KMS-11 (cell line): ENCODE results near the gene GPR162.

ENCODE experiments used
- H2AFZ ChIP-seq: fragments of 200-600 bp; sonication (generic); 2 replicates; pipeline ENCODE4 v1.6.1; 2016; ENCODE audit warnings: antibody characterized with exemption, mixed run types, low read depth
- H3K27ac ChIP-seq: fragments of 200-600 bp; sonication (generic); 2 replicates; pipeline ENCODE4 v1.6.1; 2016; ENCODE audit warnings: mild to moderate bottlenecking, mixed run types
- H3K27me3 ChIP-seq: fragments of 200-600 bp; sonication (generic); 2 replicates; pipeline ENCODE4 v1.6.1; 2017; ENCODE audit warnings: mild to moderate bottlenecking, low read depth, mixed run types, moderate library complexity; ENCODE audit not compliant: insufficient read depth
- H3K36me3 ChIP-seq: fragments of 200-600 bp; sonication (generic); 2 replicates; pipeline ENCODE4 v1.6.1; 2017; ENCODE audit warnings: mild to moderate bottlenecking, mixed run types; ENCODE audit not compliant: insufficient read depth
- H3K4me1 ChIP-seq: fragments of 200-600 bp; sonication (generic); 2 replicates; pipeline ENCODE4 v1.6.1; 2016; ENCODE audit warnings: mild to moderate bottlenecking, low read depth, mixed run types; ENCODE audit not compliant: poor library complexity, severe bottlenecking
- H3K4me2 ChIP-seq: fragments of 200-600 bp; sonication (generic); 2 replicates; pipeline ENCODE4 v1.7.0; 2016; ENCODE audit warnings: mild to moderate bottlenecking, mixed run types
- H3K4me3 ChIP-seq: fragments of 200-600 bp; sonication (generic); IDR thresholded peaks from 2 replicates; pipeline ENCODE4 v1.6.1; 2017; ENCODE audit warnings: low read depth, low read length, mixed read lengths; ENCODE audit not compliant: insufficient read depth
- H3K79me2 ChIP-seq: fragments of 200-600 bp; sonication (generic); 2 replicates; pipeline ENCODE4 v1.6.1; 2016; ENCODE audit warnings: low read depth, mixed run types; ENCODE audit not compliant: insufficient read depth
- H3K9ac ChIP-seq: fragments of 200-600 bp; sonication (generic); 2 replicates; pipeline ENCODE4 v1.6.1; 2016; ENCODE audit warnings: mild to moderate bottlenecking, mixed run types
- H4K20me1 ChIP-seq: fragments of 200-600 bp; sonication (generic); 2 replicates; pipeline ENCODE4 v1.6.1; 2016; ENCODE audit warnings: mild to moderate bottlenecking, mixed run types; ENCODE audit not compliant: insufficient read depth
- TF ChIP-seq, protein P1 (sequence below): fragments of 200-600 bp; sonication (generic); conservative IDR thresholded peaks from 2 replicates; pipeline ENCODE4 v1.6.1; 2017; ENCODE audit warnings: low read depth, mild to moderate bottlenecking, antibody characterized with exemption, low read length, moderate library complexity, mixed read lengths

The GPR162 gene

DNA sequence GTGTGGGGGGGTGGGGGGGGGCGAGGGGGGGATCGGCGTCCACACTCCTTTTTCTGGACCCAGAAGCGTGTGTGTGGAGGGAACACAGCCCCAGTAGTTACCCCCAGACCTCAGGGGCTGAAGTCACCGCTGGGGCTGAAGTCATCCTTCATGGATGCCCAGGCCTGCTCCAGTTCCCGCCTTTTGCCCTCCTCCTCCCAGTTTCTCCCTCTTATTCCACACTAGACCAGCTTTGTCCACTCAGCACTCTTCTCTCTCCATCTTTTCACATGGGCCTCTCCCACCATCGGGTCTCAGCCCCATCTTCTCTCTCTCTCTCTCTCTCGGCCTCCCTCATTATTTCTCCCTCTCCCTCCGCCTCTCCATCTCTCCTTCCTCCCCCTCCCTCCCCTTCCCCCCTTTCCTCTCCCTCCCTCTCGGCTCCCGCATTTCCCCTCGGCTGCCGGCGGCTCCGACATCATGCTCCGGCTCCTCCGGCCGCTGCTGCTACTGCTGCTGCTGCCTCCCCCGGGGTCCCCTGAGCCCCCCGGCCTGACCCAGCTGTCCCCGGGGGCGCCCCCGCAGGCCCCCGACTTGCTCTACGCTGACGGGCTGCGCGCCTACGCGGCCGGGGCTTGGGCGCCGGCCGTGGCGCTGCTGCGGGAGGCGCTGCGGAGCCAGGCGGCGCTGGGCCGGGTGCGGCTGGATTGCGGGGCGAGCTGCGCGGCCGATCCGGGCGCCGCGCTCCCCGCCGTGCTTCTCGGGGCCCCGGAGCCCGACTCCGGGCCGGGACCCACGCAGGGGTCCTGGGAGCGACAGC is 6.6 kb downstream of the GPR162 start, which contains the start of gene P3H3:
Gene P3H3, plus strand, starts transcription at position 426 of the 799 bp plus-strand sequence. Its CDS starts 34 bp downstream, at position 460.
- Histone ChIP-seq H3K27me3 (peaks cover 73% of the 10 kb centered on the region), H3K4me3 (no peak within 1 kb of the TSS), H3K4me1 (peaks cover 6% of the 10 kb centered on the region), H3K36me3 (no peaks in the 10 kb centered on the region), H3K79me2 (no peaks in the 10 kb centered on the region), H3K9ac (no peak within 1 kb of the TSS), H3K4me2 (no peak within 1 kb of the TSS), H3K27ac (no peak within 1 kb of the TSS), H4K20me1 (no peaks in the 10 kb centered on the region), H2AFZ (no peak within 1 kb of the TSS)
- TF ChIP-seq, protein P1, sequence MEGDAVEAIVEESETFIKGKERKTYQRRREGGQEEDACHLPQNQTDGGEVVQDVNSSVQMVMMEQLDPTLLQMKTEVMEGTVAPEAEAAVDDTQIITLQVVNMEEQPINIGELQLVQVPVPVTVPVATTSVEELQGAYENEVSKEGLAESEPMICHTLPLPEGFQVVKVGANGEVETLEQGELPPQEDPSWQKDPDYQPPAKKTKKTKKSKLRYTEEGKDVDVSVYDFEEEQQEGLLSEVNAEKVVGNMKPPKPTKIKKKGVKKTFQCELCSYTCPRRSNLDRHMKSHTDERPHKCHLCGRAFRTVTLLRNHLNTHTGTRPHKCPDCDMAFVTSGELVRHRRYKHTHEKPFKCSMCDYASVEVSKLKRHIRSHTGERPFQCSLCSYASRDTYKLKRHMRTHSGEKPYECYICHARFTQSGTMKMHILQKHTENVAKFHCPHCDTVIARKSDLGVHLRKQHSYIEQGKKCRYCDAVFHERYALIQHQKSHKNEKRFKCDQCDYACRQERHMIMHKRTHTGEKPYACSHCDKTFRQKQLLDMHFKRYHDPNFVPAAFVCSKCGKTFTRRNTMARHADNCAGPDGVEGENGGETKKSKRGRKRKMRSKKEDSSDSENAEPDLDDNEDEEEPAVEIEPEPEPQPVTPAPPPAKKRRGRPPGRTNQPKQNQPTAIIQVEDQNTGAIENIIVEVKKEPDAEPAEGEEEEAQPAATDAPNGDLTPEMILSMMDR = no peak

DNA sequence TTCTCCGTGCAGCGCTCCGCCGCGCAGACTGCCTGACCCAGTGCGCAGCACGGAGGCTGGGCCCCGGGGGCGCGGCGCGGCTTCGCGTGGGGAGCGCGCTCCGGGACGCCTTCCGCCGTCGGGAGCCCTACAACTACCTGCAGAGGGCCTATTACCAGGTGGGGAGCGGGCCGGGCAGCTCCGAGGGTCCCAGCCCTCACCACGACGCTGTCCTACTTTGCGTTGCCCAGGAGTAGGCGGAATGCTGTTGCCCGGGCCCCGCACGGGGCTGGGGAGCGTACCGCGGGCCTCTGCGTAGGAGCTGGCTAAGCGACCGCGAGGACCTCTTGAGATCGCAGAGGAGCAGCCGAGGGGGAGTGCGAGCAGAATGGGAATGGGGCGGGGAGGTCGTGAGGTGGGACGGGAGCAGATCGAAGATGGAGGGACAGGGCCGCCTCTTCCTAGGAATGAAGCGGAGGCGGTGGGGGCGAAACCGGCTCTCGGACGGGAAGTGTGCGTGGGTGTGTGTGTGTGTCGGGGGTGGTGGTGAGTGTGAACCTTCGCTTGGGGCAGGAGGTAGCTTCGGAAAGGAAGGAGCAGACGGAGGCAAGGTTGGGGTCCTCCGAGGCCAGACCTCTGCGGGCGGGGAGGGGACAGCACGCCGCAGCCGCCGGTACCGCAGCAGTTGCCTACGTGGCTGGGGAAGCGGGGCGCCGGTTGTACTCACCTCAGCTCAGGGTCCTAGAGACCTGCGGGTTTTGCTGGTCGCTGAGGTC is 7.3 kb downstream of the GPR162 start:
- H3K4me3 ChIP-seq = no peak overlapping the region
- H3K79me2 ChIP-seq = no peaks in the 10 kb centered on the region
- peaks cover 69% of the 10 kb centered on the region for H3K27me3 ChIP-seq
- H3K27ac ChIP-seq = no peak overlapping the region
- no peaks in the 10 kb centered on the region for H4K20me1 ChIP-seq
- no peaks in the 10 kb centered on the region for H3K36me3 ChIP-seq
- no peak overlapping the region for H2AFZ ChIP-seq
- no peak overlapping the region for H3K9ac ChIP-seq
- no peak overlapping the region for H3K4me2 ChIP-seq
- TF ChIP-seq, protein P1 = no peak
- H3K4me1 ChIP-seq = peaks cover 6% of the 10 kb centered on the region

DNA sequence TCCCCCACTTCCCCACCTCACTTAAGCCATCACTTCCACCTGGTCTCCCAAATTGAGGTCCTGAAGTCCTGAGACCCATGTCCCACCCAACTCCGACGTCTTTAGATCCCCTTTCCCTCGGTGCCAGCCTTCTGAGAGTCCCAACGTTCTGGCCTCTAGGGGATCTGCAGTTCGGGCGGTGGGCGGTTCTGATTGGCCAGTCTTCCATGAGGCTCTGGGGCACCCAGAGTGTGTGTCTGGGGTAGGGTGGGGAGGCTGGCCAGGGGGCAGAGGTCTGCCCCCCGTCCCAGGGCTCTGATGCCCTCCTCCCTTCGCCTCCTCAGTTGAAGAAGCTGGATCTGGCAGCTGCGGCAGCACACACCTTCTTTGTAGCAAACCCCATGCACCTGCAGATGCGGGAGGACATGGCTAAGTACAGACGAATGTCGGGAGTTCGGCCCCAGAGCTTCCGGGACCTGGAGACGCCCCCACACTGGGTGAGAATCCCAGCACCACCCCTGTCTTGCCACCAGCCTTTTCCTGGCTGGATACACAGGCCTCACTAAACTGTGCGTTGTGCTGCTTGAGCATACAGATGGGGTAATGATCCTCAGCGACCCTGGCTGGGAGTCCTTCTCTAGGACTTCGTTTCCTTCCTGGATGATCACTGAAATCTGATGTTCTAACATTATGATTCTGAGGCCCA is 8.1 kb downstream of the GPR162 start:
- no peak overlapping the region for H3K9ac ChIP-seq
- H3K4me3 ChIP-seq = no peak overlapping the region
- H3K4me1 ChIP-seq = peaks cover 6% of the 10 kb centered on the region
- H3K36me3 ChIP-seq = no peaks in the 10 kb centered on the region
- no peak overlapping the region for H3K4me2 ChIP-seq
- no peaks in the 10 kb centered on the region for H4K20me1 ChIP-seq
- peaks cover 69% of the 10 kb centered on the region for H3K27me3 ChIP-seq
- TF ChIP-seq, protein P1 = no peak
- H2AFZ ChIP-seq = no peak overlapping the region
- H3K79me2 ChIP-seq = no peaks in the 10 kb centered on the region
- H3K27ac ChIP-seq = no peak overlapping the region

DNA sequence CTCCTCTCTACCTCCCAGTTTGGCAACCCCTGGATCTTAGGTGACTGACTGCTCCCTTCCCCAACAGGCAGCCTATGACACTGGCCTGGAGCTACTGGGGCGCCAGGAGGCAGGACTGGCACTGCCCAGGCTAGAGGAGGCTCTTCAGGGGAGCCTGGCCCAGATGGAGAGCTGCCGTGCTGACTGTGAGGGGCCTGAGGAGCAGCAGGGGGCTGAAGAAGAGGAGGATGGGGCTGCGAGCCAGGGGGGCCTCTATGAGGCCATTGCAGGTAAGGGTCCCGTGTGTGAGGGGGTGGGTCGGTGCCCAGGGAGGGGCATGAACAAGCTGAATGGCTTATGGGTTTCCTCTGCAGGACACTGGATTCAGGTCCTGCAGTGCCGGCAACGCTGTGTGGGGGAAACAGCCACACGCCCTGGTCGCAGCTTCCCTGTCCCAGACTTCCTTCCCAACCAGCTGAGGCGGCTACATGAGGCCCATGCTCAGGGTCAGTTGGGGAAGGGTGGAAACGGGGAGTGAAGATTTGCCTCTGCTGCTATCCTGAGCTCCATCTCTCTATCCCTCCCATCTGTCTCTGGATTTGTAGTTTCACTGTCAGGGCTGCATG is 8.8 kb downstream of the GPR162 start:
- no peak overlapping the region for H3K4me3 ChIP-seq
- no peak overlapping the region for H3K4me2 ChIP-seq
- H3K27ac ChIP-seq = no peak overlapping the region
- no peaks in the 10 kb centered on the region for H3K36me3 ChIP-seq
- no peaks in the 10 kb centered on the region for H3K79me2 ChIP-seq
- no peak overlapping the region for H2AFZ ChIP-seq
- H3K27me3 ChIP-seq = peaks cover 67% of the 10 kb centered on the region
- H3K9ac ChIP-seq = no peak overlapping the region
- TF ChIP-seq, protein P1 = no peak
- H3K4me1 ChIP-seq = peaks cover 5% of the 10 kb centered on the region
- no peaks in the 10 kb centered on the region for H4K20me1 ChIP-seq
